ENCODE results near the gene SLC9A9.
"Not testable (repeated sequence)": the region's sequence is repeated elsewhere in the genome, so short reads cannot be mapped to it uniquely, and the experiment has no call there.

Gene SLC9A9

DNA sequence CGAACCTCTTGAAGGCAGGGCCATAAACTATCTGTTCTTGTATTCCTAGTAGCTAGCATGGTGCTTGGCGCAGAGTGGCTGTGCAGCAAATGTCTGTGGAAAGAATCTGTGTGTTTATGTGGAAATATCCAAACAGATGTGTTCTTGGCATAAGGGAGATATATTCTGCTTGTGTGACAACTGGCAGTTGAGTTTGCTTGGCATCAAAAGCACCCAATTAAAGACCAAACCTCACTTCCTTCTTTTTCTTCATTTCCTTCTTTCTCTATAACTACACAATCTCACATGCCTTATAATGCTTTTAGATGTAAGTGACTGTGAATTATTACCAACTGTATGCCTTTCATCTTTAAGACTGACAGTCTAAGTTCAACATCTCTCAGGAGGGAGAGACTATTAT, 296.5 kb downstream of the SLC9A9 start:
- DNase-seq (ENCODE audit: low spot score): no peak

DNA sequence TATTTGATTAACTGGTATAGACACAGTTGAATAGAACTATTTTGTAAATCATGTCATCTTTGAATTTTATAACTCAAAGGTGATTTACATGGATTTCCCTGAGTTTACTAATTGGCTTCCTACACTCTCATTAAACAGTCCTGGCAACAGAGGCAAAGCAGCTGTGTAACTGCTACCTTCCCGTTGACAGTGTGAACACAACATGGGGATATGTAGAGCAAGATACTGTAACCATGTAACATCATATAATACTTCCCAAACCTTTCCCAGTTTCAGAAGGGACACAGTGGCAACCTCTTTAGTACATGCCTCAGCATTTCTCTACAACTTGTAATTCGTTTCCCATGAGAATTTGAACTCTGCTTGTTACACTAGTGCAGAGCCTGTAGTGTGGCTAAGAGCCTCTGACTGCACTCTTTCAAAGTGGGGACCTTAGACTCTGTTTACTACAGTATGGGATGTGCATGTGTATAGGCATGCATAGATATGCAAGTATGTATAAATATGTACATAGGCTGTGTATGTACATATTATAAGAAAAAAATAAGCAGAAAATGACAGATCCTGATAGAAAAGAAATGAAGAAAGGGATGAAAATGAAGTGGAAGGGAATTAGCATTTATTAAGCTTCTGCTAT, 299.3 kb downstream of the SLC9A9 start:
- no peak for DNase-seq (ENCODE audit: low spot score)

DNA sequence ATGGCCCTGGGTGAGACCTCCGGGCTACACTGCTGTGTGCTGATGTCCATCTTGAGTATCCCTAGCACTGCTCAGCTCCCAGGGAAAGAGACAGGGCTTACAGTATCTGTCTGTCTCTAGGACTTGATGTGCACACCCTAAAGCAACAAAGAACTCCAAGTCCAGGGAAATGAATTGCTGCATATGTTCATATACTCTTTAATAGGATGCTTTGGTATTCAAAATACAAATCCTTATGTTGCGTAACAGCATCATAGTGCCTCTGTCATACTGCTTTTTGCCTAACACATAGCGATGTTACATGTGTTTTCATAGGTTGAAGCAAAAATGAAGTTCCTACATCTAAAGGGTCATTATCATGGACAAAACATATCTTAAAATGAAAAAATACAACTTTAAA, 299.9 kb downstream of the SLC9A9 start:
- no peak for DNase-seq (ENCODE audit: low spot score)

DNA sequence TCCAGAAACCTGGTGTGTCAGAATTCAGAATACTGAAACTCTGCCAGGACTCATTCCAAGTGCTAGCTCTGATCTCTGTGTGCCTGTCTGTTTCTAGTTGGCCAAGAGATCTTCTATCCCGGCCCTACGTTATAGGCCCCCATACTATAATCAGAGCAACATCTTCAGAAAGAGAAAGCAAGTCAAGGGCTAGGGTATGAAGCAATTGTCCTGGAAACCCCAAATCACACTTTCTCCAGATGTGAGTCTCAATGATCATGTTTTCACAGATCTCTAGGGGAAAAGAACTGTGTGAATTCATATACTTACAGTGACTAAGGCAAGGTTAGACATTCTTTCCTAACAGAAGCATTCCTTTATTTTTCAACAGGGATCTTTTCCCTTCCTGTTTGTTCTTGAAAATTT, 309.7 kb downstream of the SLC9A9 start:
- no peak for DNase-seq (ENCODE audit: low spot score)

DNA sequence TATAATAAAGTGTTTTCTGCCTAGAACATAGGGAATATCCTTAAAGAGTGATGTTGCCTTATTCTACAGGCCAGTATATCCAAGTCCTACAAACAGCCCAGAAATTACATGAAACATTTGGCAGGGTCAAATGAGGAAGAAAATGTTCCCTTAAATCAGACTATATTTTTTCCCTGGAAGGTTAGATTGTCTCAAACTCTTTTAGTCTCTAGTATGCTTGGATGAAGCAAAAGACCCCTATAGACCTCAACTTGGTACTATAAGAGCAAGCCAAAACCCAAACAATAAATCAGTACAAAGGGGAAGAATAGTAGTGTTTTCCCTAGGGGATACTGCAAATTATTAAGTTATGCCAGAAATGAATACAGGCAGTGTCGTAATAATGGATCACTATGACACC, 310.2 kb downstream of the SLC9A9 start:
- DNase-seq (ENCODE audit: low spot score): no peak

DNA sequence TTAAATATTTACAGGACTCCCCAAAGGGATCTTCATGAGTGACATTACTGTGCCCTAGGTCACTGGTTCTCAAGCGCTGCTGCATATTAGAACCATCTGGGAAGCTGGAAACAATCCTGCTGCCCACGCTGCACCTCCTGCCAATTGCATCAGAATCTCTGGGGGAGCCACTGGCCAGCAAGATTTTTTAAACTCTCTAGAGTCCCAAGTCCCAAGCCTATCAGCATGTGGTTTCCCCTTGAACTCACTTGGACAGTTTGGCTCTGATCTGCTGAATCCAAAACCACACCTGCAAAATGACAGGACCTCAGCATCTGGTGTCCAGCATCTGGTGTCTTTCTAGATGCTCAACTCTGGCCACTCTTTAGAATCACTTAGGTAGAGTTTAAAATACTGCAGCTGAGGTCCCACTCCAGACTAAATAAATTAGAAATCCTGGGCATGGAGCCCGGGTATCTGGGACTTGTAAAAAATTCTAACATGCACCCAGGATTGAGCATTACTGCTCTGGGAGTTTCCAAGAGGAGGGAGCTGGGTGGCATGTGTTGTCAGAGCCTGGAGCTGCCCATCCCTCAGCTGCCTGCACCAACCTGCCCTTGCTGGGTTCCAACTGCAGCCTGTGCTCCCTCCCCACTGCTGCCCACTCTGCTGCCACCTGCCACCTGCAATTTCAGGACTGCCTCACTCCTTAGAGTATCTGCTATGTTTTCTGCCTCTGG, 311.3 kb downstream of the SLC9A9 start:
- DNase-seq (ENCODE audit: low spot score): no peak

- DNase-seq (ENCODE audit: low spot score): no peak
Observed at GRCh38 chr3:143535994-143536784, 312.1 kb downstream of the SLC9A9 start.

DNA sequence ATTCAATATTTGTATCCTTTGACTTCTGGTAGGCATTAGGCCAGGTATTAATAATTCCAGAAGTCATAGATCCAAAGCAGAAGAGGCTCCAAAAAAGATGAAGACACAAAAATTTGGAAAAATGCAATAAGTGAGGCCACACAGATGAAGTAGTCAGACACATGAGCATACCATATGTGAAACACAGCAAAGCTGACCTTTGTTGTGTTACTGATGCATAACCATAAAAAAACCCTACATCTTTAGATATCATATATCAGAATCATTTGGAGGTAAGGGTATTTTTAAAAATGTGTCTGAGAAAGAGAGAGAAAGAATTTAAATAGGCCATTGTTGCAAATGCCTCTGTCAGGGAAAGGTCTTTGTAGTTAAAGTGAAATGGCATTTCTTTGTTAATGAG, 314.9 kb downstream of the SLC9A9 start:
- DNase-seq (ENCODE audit: low spot score): no peak

DNA sequence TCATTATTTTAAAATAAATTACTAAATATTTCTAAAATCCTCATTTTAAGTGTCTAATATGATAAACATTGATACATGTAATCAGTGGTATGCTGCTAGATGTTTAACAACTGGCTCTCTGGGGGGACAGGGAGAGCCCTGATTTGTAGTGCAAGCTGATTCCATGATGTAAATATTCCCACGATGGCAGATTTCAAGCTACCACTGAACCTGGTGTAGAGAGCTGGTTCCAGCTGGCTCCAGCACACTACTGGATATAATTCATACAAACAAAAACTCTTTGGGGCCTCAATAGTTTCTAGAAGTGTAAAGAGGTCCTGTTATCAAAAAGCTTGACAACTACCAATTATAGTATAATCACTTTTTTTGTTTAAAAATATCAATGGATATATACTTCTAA, 316.2 kb downstream of the SLC9A9 start:
- no peak for DNase-seq (ENCODE audit: low spot score)

DNA sequence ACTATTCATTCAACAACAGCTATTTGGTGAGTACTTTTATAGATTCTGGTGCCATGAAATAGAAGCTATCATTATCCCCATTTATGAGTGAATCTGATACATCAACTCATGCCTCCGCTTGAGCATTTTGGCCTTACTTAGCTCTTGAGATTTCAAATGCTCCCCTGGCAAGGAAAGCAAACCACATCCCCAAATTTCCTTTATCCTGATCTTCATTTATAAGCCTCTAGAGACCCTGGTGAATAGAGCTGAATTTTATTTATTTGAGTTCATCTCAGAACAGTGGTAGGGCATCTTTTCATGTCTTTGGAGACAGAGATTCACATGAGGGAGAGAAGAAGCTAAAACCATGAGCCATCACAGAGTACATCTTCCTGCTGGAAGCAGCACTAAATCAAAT, 317.2 kb downstream of the SLC9A9 start:
- no peak for DNase-seq (ENCODE audit: low spot score)

DNA sequence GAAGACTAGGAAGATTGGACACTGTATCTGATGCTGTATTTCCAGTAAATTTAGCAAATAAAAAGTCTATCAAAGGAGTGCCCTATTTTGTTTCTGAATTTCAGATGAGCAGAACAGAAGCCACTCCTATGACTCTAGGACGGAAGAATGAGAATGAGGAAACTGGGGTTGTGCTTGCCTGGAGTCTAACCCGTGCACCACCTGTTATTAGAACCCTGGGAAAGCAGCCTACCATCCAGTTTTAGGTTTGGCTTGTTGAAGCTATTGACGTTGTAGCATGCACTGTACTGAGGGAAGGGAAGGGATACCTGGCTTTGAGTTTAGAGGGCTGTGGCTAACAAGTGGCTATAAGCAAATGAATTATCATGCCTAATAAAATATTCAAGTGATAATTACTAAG, 318.5 kb downstream of the SLC9A9 start:
- DNase-seq (ENCODE audit: low spot score): no peak

DNA sequence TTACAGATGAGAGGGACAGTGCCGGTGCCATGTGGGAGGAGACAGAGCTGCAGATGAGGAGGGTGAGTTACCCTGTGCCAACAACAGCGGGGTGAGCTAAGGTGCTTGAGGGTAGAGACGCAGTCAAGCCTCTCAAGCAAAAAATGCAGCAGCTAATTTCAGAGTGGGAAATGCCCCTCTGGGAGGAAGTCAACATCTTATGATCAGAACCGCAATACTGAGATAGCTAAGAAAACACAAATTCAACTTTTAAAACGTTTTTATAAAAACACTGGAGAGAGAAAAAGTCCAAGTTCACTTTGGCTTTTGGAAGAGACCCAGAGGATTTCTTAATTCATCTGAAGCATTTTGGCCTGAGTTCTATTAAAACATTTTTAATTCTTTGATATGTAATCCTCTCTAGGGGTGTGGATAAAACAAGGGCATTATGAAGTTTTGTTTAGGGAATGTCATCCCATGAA, 319.2 kb downstream of the SLC9A9 start:
- no peak for DNase-seq (ENCODE audit: low spot score)

DNA sequence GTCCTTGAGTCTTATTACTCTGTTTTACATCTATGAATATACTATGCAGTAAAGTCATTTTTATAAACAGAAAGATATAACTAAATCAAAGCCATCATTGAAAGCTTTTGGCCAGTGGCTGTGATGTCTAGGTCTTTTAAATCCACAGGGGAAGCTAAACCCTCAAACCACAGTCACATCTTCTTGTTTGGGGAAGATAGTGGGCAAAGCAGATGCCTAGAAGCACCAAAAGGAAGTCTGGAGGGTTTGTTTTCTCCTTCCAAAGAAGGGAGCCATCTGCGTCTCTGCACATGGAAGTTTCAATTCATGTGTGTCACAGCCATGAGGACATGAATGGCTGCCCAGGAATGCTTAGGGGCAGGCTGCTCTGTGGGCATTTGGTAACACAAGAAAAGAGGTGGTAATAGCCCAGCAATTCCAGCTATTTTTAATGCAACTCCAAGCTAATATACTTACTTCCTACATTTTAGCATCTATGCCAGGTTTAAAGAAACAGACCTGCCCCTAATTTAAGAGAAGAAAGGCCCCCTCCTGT, 322.2 kb downstream of the SLC9A9 start:
- DNase-seq (ENCODE audit: low spot score): no peak

DNA sequence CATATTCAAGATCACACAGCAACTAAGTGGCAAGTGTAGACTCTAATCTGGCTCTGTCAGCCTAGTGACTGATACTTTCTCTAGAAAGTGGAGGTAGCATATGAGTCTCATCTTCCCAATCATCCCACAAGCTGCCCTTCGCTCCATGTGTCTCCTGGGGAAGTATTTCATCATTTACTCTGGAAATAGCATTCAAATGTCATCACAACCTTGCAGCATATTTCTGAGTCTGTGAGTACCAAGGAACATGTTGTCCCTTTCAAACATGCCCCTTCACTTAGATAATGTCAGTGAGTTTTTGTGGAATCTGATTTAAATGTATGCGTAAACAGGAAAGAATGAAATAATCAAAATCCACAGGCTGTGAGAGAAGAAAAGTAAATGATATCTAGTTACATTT, 322.9 kb downstream of the SLC9A9 start:
- no peak for DNase-seq (ENCODE audit: low spot score)

DNA sequence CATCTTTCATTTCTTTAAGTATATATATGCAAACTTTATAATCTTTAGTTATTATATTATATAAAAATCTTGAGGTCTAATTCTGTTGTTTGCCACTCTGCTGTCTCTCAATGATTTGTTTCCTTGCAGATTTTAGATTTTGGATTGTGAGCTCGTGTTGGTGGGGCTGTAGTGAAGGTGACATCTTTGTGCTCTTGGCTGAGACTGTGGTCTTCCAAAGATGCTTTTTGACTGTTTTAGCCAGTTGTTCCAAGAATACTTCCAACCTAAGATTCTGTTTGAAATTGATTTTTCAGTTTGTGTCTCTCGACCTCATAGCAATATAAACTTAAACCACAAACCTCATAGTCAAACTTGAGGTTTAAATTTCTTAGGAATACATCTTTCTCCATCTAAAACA, 326.5 kb downstream of the SLC9A9 start:
- no peak for DNase-seq (ENCODE audit: low spot score)

- DNase-seq (ENCODE audit: low spot score): not testable (repeated sequence)
Observed at GRCh38 chr3:143517131-143517530, 331.1 kb downstream of the SLC9A9 start.

DNA sequence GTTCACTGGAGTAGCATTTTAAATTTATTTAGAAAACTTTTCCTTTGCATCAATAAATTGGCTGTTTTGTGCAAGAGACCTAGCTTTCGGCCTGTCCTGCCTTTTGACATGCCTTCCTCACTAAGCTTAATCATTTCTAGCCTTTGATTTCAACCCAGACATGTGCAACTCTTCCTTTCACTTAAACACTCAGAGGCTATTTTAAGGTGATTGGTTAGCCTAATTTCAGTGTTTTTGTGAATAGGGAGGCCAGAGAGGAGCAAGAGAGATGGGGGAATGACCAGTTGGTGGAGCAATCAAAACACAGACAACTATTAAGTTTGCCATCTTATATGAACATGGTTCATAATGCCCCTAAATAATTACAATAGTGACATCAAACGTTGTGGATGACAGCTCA, 333.4 kb downstream of the SLC9A9 start:
- no peak for DNase-seq (ENCODE audit: low spot score)

DNA sequence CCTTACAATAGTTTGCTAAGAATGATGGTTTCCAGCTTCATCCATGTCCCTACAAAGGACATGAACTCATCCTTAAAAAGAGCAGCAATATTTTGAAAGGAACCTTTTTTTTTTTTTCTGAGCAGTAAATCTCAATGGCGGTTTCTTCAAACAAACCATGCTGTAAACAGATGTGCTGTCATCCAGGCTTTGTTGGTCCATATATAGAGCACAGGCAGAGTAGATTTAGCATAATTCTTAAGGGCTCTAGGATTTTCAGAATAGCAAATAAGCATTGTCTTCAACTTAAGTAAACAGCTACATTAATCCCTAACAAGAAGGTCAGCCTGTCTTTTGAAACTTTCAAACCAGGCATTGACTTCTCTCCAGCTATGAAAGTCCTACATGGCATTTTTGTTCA, 334.2 kb downstream of the SLC9A9 start:
- DNase-seq (ENCODE audit: low spot score): no peak

DNA sequence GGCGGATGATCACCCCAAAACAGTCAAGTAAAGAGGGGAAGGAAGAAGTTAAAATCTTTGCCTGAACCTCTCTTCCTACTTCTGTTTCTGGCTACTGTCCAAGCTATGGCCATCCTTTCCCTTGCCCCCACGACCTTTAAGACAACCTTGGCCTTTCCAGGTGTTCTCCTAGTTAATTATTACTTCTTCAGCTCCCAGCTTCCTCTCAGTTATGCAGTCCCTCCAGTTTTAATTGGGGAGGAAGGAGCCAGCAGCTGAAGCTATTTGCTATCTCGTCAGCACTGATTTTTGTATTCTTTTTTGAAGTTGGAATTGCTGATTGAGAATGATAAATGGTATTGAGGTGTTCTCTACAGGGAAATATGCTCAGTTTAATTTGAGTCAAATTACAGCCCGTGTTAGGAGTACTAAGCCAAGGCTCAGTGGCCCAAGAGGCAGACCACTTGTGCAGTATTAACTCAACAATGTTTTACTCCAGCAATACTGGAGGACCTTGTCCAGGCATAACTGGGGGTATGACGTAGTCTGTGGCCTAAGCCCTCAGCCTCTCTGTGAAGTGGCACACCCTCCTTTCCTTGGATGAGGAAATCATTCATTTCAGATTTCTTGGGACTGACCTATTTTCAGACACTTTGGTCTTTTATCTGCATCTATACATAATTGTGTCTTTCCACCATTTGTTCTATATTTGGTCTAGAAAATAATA, 336.9 kb downstream of the SLC9A9 start:
- no peak for DNase-seq (ENCODE audit: low spot score)

DNA sequence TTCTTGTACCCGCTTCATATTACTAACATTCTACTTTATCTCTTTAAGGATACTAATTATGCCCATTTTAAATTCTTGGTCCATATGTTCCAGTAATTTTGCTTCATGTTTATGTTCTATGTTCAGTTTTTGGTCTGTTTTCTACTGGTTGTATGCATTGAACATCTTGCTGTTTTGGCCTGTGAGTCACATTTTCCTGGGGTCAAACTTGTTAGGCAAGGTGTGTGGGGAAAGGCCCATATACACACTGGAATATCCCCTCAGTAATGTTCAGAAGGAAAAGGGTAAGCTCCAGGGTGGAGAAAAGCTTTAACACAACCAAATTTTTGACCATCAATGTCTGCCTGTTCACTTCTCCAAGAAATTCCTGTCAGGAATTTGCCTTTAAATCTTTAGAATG, 337.7 kb downstream of the SLC9A9 start:
- no peak for DNase-seq (ENCODE audit: low spot score)

DNA sequence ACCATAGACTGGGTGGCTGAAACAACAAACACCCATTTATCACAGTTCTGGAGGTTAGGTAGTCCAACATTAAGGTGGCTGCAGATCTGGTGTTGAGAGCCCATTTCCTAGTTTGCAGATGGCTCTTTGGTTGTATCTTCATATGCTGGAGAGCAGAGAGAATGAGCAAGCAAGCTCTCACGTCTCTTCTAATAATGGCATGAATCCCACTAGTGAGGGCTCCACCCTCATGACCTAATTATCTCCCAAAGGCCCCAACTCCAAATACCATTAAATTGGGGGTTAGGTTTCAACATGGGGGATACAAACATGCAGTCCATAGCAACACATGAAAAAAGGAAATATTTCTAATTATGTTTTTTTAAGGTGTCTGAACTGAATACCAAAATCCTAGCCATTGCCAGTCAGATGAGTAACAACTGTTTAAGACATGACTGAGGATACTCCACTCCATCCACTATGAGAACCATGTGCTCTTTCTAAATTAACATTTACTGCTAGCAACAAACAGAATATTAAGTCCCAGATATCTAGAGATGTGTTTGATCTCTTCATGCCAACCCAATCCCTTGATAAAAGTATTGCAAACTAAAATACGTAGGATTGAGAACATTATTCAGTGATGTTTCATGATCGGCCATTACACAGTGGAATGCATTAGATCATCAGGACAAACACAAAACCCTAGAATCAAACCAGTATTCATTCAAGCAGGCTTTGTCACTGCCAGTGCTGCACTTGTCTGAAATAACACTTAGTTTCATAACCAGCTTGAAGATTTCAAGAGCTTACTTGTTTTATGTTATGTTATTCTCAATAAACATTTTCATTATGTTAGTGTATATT, 340.3 kb downstream of the SLC9A9 start:
- DNase-seq (ENCODE audit: low spot score): no peak
